ENCODE results near the gene METTL2A.

DNA sequence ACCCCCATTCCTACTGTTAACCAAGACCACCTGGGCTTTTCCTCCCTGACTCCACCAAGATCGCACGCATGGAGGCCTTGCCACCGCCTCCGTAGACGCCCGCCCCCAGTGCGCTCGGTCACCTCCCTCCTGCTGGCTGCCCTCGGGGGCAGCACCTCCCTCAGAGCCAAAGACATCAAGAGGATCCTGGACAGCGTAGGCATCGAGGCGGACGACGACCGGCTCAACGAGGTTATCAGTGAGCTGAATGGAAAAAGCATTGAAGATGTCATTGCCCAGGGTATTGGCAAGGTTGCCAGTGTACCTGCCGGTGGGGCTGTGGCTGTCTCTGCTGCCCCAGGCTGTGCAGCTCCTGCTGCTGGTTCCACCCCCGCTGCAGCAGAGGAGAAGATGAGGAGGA, 42.1 kb upstream of the METTL2A start:
- TF ChIP-seq SP1 (IDR thresholded peaks at IDR 0.05), result no peak
- no peak for TF ChIP-seq FOXA1 (IDR thresholded peaks at IDR 0.05)
- TF ChIP-seq TARDBP (IDR thresholded peaks at IDR 0.05), result no peak
- no peak for TF ChIP-seq FOXM1 (IDR thresholded peaks at IDR 0.05; ENCODE audit: borderline replicate concordance)

Data from HEK293T (cell line).